Right cardiac atrium (tissue), 5 donors: ENCODE data around the gene CFAP45. TPM values are rescaled to one million over a fixed set of nuclear protein-coding genes. Genes with fewer than 3 reads are reported as not detected.
A peak's percentile ranks its signal among the peaks of the same experiment; 100 is the strongest.

ENCODE experiments used
- ATAC-seq, 2 donors: fragments of 200-7000 bp; cut with Tn5 transposase; one replicate each; pipeline versions ENCODE4 v1.8.0 to v1.9.1; 2020; ENCODE audit warnings: moderate library complexity in 2 of 2, mild to moderate bottlenecking in 1 of 2
- DNase-seq, 3 donors: peaks; one replicate each; pipeline ENCODE4 v3.0.0-alpha.2; 2020
- H3K27ac ChIP-seq: one replicate; pipeline ENCODE4 v1.5.1; 2013; ENCODE audit warnings: mild to moderate bottlenecking, low read length, control low read depth, moderate library complexity
- H3K27me3 ChIP-seq: one replicate; pipeline ENCODE4 v1.6.1; 2013; ENCODE audit not compliant: control insufficient read depth, insufficient read depth
- H3K4me1 ChIP-seq: one replicate; pipeline ENCODE4 v1.6.1; 2013; ENCODE audit warnings: low read length; ENCODE audit not compliant: control insufficient read depth, insufficient read depth
- H3K4me3 ChIP-seq: one replicate; pipeline ENCODE4 v1.5.1; 2013; ENCODE audit warnings: low read length, control low read depth
- H3K9me3 ChIP-seq: one replicate; pipeline ENCODE4 v1.6.1; 2013; ENCODE audit warnings: low read length; ENCODE audit not compliant: control insufficient read depth
- WGBS: extraction: QIAGEN DNeasy Blood & Tissue Kit; methylation state at CpG from one replicate; pipeline ENCODE4 v1.1.7; 2013; 5-methylcytosine and 5-hydroxymethylcytosine counted together
- intact Hi-C, 4 donors: fragments of 100-400 bp; cut with DNase I; formaldehyde crosslinking; loops; one replicate each; pipeline versions ENCODE4 v1.11.0 to v1.14.0; 2022 to 2023
- polyA plus RNA-seq: library from polyadenylated mRNA; stranded (reverse); fragments of 200-250 nt; gene quantifications from one replicate; pipeline ENCODE4 v1.2.3, GENCODE V29; 2013
- total RNA-seq, 4 donors: library from RNA; stranded (reverse); fragmentation: NEBNext Ultra II Directional; extraction: Animal tissue kit (Norgen Biotek cat#: 25700); gene quantifications; one replicate each; pipeline ENCODE4 v1.2.1, GENCODE V29; 2021
- donor health status: healthy with polysubstance abuse.
- donor health status: DM: no; HTN: yes; CAD: no.
- donor health status: DM: no; HTN: no; CAD: no.
- donor health status: DM: no; HTN: yes; CAD: no; lungs with severe emphysema.
- donor health status: DM: yes; HTN: yes; CAD: no.

Gene CFAP45
- total and polyA plus RNA-seq, 5 donors: 3.4 to 9.4 (median 4.1) TPM

DNA sequence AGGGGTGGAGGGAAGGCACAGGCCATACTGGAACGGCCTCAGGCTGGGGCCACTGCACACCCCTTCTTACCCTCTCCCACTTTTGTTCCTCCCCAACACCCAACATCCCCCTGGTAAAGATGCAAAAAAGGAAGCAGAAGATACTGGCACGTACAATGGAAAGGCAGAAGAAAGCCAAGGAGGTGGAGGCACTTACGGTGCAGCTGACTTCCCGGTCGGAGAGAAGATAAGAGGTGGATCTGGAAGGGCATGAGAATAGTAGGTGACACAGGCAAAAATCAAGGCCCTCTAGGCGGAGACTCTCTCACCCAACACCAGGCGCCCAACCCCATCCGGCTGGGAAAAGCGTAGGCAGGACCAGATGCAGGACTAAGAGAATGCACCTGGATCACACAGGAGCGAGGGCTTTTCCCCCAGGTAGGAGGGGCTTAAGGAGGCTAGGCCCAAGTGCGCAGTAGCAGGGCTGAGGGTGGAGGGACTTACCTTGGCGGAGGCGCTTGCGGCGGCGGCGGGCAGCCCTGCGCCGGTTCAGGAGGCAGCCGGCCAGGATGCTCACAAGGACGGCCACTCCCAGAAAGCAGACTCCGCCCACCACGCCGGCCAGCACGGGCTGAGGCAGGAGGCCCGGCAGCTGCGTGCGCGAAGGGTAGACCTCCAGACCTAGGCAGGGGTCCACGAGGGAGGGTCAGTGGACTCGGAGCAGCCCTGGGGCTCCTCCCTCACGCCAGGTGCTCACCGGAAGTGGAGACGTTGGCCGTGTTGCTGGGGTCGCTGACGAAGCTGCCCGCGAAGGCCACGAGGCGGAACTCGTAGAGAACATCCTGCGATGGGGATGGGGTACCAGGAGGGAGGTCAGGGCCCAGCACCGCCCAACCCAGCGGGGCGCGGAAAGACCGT, 29.4 kb upstream of the CFAP45 start:
- DNase-seq: peak; percentile 41 to 77 (median 73)
- ATAC-seq: no peak
- intact Hi-C loops: loop anchor here in 1 of 4 donors (10.0 kb wide), 1 partner anchor 75 kb away; no protein-coding TSS in a partner anchor

GRCh38 chr1:159928491-159929050, 28.6 kb upstream of the CFAP45 start:
- DNase-seq (no peak), ATAC-seq (no peak)
- Histone ChIP-seq H3K27me3 (no peaks in the 10 kb centered on the region), H3K9me3 (no peaks in the 10 kb centered on the region), H3K27ac (no peak overlapping the region), H3K4me3 (no peak overlapping the region), H3K4me1 (peaks cover 2% of the 10 kb centered on the region)
- intact Hi-C loops: loop anchor here in 1 of 4 donors (10.0 kb wide), 1 partner anchor 74 kb away; no protein-coding TSS in a partner anchor
- 94% methylated on average over 18 of the region's 18 CpGs for WGBS

More for the DNA sequence above, 29.4 kb upstream of the CFAP45 start:
- H3K9me3 ChIP-seq: no peaks in the 10 kb centered on the region
- 80% methylated on average over 48 of the region's 48 CpGs for WGBS
- no peak overlapping the region for H3K4me3 ChIP-seq
- no peak overlapping the region for H3K27ac ChIP-seq
- no peaks in the 10 kb centered on the region for H3K27me3 ChIP-seq
- H3K4me1 ChIP-seq: peaks cover 2% of the 10 kb centered on the region

GRCh38 chr1:159927849-159928431, 28.0 kb upstream of the CFAP45 start:
- intact Hi-C loops: loop anchor here in 1 of 4 donors (10.0 kb wide), 1 partner anchor 73 kb away; no protein-coding TSS in a partner anchor
- no peaks in the 10 kb centered on the region for H3K27me3 ChIP-seq
- DNase-seq (no peak), ATAC-seq (no peak)
- H3K4me3 ChIP-seq: no peak overlapping the region
- H3K4me1 ChIP-seq: peaks cover 2% of the 10 kb centered on the region
- no peak overlapping the region for H3K27ac ChIP-seq
- H3K9me3 ChIP-seq: no peaks in the 10 kb centered on the region
- WGBS: 84% methylated on average over 13 of the region's 13 CpGs

GRCh38 chr1:159927211-159927848, 27.4 kb upstream of the CFAP45 start:
- no peak for ATAC-seq
- H3K27me3 ChIP-seq: no peaks in the 10 kb centered on the region
- no peak overlapping the region for H3K27ac ChIP-seq
- intact Hi-C loops: loop anchor here in 1 of 4 donors (10.0 kb wide), 1 partner anchor 73 kb away; no protein-coding TSS in a partner anchor
- H3K9me3 ChIP-seq: no peaks in the 10 kb centered on the region
- WGBS: 94% methylated on average over 16 of the region's 16 CpGs
- no peak overlapping the region for H3K4me3 ChIP-seq
- no peak for DNase-seq
- H3K4me1 ChIP-seq: peaks cover 8% of the 10 kb centered on the region

- WGBS: 4% methylated on average over 7 of the region's 7 CpGs
- Histone ChIP-seq H3K9me3 (no peaks in the 10 kb centered on the region), H3K4me3 (peak overlapping the region; percentile 52), H3K27ac (peak overlapping the region; percentile 94), H3K4me1 (peaks cover 14% of the 10 kb centered on the region), H3K27me3 (no peaks in the 10 kb centered on the region)
- DNase-seq (peak in 1 of 3 donors; percentile 68), ATAC-seq (no peak)
- intact Hi-C loops: loop anchor here in 1 of 4 donors (10.0 kb wide), 1 partner anchor 71 kb away; no protein-coding TSS in a partner anchor
These were observed 25.7 kb upstream of the CFAP45 start for GRCh38 chr1:159925719-159926078.

- under 1% methylated on average over 58 of the region's 58 CpGs for WGBS
- ATAC-seq (peak; percentile 79 to 85), DNase-seq (peak; percentile 95 to 98 (median 97))
- Histone ChIP-seq H3K4me1 (peaks cover 14% of the 10 kb centered on the region), H3K27me3 (no peaks in the 10 kb centered on the region), H3K4me3 (peak within 1 kb of the TSS; percentile 52), H3K27ac (peak within 1 kb of the TSS; percentile 94), H3K9me3 (no peaks in the 10 kb centered on the region)
- intact Hi-C loops: loop anchor here in 1 of 4 donors (10.0 kb wide), 1 partner anchor 70 kb away; no protein-coding TSS in a partner anchor
These were observed 25.1 kb upstream of the CFAP45 start, which contains the start of gene TAGLN2 for GRCh38 chr1:159924791-159925718. Gene TAGLN2, minus strand, starts transcription at chr1:159925507. Its CDS starts 4,998 bp downstream, at chr1:159920509.

- peak; percentile 74 to 81 for ATAC-seq
- intact Hi-C loops: loop anchor here in 1 of 4 donors (10.0 kb wide), 1 partner anchor 69 kb away; no protein-coding TSS in a partner anchor
- under 1% methylated on average over 31 of the region's 31 CpGs for WGBS
- Histone ChIP-seq H3K4me3 (peak overlapping the region; percentile 52), H3K9me3 (no peaks in the 10 kb centered on the region), H3K27ac (peak overlapping the region; percentile 94), H3K27me3 (no peaks in the 10 kb centered on the region), H3K4me1 (peaks cover 15% of the 10 kb centered on the region)
- DNase-seq: peak; percentile 94 to 96 (median 96)
These were observed 24.2 kb upstream of the CFAP45 start for GRCh38 chr1:159924025-159924790.

GRCh38 chr1:159923203-159924024, 23.4 kb upstream of the CFAP45 start:
- peak overlapping the region; percentile 94 for H3K27ac ChIP-seq
- H3K4me1 ChIP-seq: peaks cover 16% of the 10 kb centered on the region
- peak overlapping the region; percentile 52 for H3K4me3 ChIP-seq
- 4% methylated on average over 20 of the region's 20 CpGs for WGBS
- DNase-seq: peak; percentile 92 to 96 (median 93)
- no peaks in the 10 kb centered on the region for H3K27me3 ChIP-seq
- H3K9me3 ChIP-seq: no peaks in the 10 kb centered on the region
- ATAC-seq: peak; percentile 71 to 73
- intact Hi-C loops: loop anchor here in 1 of 4 donors (10.0 kb wide), 1 partner anchor 69 kb away; no protein-coding TSS in a partner anchor
